GM21529 (cell line): Measurements from ENCODE around the gene KCNG1.
"Not testable (repeated sequence)": the region's sequence is repeated elsewhere in the genome, so short reads cannot be mapped to it uniquely, and the experiment has no call there.

Experiments used
- ATAC-seq: cut with Tn5 transposase; IDR thresholded peaks from one replicate; pipeline ENCODE4 v1.9.1; 2021; ENCODE audit not compliant: unreplicated experiment

The KCNG1 gene, protein sequence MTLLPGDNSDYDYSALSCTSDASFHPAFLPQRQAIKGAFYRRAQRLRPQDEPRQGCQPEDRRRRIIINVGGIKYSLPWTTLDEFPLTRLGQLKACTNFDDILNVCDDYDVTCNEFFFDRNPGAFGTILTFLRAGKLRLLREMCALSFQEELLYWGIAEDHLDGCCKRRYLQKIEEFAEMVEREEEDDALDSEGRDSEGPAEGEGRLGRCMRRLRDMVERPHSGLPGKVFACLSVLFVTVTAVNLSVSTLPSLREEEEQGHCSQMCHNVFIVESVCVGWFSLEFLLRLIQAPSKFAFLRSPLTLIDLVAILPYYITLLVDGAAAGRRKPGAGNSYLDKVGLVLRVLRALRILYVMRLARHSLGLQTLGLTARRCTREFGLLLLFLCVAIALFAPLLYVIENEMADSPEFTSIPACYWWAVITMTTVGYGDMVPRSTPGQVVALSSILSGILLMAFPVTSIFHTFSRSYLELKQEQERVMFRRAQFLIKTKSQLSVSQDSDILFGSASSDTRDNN

DNA sequence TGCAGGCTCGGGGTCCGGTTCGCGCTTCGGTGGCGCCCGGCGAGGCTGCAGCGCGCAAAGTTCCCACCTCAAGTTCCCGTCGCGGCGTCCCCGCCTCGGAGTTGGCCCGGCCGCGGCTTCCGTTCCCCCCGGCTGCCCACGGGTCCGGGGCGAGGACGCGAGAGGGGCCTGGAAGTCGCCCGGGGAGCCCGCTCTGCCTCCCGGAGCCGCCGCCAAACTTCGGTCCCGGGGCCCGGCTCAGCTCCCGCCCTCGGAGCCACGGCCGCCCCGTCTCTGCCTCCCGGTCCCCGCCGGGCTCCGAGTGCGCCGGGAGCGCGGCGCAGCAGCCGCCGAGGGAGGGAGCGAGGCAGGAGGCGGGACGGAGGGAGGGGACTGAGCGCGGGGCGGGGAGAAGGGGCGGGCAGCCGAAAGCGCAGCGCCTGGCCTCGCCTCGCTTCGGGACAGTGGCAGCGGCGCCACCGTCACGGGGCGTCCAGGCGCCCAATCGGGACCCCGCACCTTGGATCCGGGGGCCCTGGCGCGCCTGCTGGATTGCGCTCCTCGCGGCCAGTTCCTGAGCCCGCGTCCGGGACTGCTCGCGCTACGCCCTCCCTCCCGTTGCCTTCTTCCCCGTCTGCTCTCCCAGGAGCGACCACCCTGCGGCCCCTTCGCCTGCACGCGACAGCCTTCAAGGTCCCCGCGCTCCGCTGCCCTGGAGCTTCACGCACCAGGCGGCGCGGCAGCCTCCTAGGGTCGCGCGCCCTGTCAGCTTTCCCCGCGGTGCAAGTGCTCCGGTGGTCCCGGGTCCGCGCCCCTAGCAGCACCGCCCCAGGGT is at the start of gene KCNG1:
Gene KCNG1, minus strand, starts transcription at position 305 of the 814 bp plus-strand sequence. CDS start 12,769 bp downstream, outside the sequence.
- no peak for ATAC-seq

DNA sequence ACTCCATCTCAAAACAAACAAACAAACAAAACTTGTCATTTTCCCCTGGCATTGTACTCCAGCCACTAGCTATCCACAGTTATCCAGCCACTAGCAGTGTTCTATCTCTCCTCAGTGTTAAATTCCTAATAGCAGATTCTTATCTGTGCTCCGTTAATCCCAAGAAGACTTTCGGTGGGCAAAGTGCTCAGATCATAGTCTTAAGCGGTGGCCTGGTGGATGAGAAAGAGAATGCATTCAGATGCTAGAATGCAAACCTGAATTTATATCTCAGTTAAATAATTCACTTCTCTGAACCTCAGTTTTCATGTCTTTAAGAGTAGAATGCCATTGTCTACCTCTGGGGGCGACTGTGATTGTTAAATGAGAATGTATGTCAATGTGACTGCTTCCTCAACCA is 47.7 kb upstream of the KCNG1 start:
- no peak for ATAC-seq

DNA sequence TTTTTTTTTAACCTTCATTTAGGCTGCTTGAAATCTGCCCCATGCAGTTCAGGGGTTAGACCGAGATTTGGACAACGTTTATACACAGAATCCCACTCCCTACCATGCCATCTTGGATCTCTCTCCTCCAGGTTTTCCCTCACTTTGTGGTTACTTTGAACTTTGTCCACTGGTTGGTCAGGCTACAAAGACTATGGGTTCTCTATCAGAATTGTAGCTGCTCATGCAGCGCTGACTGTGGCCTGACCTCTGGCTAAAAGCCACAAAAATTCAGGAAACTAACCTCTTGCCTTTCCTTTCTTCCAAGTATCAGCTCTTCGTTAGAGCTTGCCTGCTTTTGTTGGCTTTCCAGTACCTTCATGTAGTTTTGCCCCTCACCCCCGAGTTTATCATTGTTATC is 44.9 kb upstream of the KCNG1 start:
- ATAC-seq = no peak

DNA sequence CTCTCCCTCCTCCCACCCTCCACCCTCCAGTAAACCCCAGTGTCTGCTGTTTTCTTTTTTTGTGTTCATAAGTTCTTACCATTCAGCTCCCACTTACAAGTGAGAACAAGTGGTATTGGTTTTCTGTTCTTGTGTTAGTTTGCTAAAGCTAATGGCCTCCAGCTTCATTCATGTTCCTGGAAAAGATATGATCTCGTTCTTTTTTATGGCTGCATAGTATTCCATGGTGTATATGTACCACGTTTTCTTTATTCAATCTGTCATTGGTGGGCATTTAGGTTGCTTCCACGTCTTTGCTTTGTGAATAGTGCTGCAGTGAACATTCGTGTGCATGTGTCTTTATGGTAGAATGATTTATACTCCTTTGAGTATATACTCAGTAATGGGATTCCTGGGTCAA is 42.7 kb upstream of the KCNG1 start:
- ATAC-seq = no peak

DNA sequence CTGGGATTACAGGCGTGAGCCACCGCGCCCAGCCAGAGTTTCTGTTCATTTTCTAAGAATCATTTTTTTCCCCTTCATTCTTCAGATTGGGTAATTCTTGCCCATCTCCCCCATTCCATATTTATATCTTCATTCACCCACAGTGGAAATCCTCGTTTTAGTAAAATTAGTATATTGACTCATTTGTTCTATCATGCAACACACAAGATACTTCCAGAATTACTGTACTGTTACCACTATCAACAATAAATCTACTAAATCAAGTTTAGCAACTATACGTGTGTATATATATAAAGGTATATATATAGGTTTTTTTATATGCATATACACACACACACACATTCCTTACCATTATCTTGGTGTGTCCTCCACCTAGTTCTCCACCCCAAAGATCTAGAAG is 41.2 kb upstream of the KCNG1 start:
- ATAC-seq = no peak

DNA sequence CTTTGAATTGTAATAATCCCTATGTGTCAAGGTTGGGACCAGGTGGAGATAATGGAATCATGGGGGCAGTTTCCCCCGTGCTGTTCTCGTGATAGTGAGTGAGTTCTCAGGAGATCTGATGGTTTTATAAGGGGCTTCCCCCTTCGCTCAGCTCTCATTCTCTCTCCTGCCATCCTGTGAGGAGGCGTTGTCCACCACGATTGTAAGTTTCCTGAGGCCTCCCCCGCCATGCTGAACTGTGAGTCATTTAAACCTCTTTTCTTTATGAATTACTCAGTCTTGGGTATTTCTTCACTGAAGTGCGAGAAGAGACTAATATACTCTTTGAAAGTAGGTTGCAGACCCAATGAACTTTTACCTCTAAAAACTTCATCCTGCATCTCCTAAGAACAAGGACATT is 39.2 kb upstream of the KCNG1 start:
- ATAC-seq = no peak

DNA sequence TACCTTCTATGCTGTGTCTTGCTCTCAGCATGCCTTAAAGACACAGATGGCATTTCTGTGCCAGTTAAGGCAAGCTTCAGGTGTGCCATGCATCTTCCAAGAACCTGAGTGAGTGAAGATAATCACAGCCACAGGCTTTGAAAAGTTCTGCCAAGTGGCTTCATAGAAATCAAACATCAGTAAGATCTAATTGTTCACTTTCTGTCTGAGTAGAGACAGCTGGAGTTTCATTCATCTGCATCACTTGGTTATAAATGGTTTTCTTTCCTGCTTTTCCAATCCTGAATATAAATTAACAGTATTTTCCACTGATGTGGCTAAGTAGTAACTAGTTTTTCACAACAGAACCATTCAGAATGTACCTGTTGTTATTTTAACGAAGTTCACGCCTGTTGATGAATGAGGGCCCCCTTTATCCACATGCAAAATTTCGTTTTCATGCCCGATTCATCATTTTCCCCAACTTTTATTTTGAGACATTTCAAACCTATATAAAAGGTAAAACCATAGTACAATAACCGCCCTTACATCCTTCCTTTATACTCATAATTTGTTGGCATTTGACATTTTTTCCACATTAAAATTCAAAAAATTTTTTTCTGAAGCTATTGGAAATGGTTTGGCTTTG is 38.6 kb upstream of the KCNG1 start:
- no peak for ATAC-seq

DNA sequence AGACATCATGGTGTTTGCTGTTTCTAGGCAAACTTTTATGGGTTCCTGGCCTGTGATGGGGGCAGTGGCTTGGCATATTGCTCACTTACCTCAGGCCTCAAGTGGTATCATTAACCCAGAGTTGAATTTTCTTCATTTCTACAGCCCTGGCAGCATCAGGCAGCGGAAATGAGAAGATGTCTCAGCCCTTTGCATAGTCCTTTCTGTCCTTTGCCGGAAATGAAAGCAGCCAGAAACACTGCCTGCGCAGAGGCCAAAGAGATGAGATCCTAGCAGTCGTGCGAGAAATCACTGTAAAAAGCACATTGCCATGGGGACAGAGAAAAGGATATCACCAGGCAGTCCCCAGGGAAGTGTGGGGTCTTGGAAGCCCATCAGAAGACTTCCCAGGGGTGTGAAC is 37.4 kb upstream of the KCNG1 start:
- no peak for ATAC-seq

DNA sequence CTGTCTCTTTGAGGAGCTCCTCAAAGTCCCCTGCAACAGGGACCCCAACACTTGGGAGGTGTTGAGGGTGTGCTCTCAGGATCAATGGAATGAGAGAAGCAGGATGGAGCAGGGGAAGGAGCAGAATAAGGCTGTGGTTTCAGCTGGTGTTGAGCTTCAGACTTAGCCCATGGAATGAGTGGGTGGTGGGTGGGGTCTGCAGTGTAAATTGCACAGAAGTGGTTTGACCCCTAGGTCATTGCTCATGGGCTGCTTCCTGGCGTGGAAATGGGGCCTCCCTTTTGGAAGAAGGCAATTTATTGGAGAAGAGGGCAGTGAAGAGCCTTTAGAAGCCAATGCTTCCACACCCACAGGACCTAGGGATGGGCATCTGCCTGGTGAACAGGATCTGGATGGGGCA is 37.0 kb upstream of the KCNG1 start:
- ATAC-seq = no peak

DNA sequence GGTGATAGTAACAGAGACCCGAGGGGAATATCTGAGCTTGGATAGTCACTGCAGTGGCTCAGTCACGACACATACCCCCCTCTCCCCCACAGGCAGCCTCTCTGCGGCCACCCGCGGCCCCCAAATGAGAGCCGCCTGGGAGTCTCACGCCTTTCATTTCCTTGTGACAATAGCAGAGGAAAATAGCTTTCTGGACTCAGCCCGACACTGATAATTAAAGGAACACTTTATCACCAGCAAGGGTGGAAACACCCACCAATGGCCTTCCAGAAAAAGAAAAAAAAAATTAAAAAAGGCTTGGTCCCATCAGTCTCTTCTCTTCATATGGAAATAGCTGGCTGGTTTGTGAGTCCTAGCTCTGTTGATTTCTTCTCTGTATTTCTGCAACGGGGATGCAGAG is 35.1 kb upstream of the KCNG1 start:
- ATAC-seq = no peak

DNA sequence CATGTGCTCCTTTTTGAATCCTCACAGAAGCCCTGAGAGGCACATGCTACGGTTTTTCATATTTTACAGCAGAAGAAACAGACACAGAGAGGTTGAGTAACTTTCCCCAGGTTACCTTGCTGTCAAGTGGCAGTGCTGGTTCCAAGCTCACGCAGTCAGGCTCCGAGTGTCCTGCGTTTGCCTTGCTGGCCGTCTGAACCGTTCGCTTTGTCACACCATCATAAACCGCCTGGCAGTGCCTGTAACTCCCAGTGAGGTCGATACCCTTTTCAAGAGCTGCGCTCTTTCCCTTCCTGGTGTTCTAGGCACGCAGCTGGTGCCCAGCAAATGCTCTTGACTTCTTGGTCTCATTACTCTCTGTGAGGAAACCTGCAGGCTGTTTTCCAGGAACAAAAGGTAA is 31.3 kb upstream of the KCNG1 start:
- no peak for ATAC-seq

DNA sequence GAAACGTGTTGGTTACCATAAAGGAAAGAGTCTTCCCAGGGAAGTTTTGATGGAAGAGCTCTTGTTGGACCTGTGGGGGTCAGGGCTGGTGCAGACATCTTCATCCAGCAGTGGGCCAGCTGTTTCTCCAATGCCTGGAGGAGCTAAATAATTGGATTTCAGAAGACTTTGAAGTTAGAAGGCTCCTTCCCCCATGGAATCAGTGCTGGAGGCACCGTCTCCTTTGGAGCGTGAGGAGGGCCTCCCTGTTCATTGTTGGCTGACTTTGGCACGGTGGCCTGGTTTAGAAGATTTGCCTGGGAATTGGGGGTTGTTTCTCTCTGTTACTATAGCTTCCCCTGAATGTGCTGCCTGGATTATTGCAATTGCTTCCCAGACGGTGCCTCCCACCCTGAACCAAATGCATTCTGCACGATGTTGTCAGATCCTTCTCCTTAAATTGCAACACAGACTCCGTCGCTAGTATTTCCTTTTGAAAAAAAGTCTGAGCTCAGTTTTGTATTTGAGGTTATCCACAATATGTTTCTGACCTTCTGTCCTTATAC is 27.7 kb upstream of the KCNG1 start:
- ATAC-seq = no peak

DNA sequence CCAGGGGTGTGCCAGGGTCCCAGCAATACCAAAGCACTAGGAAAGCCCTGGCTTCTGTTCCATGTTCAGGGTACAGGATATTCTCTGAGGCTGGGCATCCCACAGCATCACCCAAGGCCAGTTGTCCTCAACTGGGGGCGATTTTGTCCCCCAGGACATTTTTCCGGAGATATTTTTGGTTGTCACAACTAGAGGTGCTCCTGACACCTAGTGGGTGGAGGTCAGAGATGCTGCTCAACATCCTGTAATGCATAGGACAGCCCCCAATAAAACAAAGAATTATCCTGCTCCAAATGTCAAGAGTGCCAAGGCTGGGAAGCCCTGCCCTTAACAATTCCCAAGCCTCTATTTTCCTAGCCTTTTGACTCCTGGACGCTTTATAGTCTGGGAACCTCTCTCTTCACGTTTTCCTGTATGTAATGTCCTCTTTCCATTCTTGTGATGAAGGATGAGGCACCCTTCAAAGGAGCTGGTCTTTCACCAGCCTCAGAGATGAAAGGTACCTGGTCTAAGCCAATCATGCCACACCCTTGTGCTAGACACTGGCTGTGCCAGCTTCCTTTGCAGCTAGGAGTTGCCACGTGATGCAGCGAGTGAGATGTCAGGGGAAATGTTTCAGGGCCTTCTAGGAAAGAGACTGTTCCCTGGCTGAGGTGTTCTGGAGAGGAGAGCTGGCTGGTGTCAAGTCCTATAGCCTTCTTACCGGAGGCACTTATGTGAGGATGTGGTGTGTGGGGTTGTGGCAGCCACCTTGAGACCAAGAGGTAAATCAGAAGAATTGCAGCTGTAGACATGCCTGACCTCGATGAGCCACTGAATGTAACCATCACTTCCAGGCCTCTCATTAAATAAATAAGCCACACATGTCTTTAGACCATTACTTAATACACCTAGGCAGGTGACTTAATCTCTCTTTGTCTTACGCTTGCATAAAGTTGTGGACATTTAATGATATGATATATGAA is 23.4 kb upstream of the KCNG1 start:
- ATAC-seq = no peak

DNA sequence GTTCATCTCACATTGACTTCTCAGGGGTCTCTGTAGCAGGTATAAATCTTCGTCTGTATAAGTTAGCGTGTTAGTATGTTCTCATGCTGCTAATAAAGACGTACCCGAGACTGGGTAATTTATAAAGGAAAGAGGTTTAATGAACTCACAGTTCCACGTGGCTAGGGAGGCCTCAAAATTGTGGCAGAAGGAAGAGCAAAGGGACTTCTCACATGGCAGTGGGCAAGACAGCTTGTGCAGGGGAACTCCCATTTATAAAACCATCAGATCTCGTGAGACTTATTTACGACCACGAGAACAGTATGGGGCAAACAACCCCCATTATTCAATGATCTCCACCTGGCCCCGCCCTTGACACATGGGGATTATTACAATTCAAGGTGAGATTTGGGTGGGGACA is 22.6 kb upstream of the KCNG1 start:
- ATAC-seq = not testable (repeated sequence)

DNA sequence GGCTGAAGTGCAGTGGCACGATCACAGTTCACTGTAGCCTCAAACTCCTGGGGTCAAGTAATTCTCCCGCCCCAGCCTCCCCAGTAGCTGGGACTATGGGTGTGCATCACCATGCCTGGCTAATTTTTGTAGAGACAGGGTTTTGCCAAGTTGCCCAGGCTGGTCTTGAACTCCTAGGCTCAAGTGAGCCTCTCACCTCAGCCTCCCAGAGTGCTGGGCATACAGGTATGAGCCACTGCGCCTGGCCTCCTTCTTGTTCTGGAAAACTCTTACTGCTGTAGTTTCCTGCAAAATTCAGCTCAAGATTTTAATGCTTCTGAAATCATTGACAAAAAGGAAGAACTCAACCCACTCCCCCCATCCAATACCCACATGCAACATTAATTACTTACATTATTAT is 21.9 kb upstream of the KCNG1 start:
- ATAC-seq = no peak

DNA sequence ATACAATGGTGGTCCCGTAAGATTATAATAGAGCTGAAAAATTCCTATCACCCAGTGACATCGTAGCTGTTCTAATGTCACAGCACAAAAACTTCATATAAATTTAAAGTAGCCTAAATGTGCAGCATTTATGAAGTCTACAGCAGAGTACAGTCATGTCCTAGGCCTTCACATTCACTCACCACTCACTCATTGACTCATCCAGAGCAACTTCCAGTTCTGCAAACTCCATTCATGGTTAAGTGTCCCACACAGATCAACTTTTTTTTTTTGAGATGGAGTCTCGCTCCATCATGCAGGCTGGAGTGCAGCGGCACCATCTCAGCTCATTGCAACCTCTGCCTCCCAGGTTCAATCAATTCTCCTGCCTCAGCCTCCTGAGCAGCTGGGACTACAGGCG is 20.9 kb upstream of the KCNG1 start:
- no peak for ATAC-seq

DNA sequence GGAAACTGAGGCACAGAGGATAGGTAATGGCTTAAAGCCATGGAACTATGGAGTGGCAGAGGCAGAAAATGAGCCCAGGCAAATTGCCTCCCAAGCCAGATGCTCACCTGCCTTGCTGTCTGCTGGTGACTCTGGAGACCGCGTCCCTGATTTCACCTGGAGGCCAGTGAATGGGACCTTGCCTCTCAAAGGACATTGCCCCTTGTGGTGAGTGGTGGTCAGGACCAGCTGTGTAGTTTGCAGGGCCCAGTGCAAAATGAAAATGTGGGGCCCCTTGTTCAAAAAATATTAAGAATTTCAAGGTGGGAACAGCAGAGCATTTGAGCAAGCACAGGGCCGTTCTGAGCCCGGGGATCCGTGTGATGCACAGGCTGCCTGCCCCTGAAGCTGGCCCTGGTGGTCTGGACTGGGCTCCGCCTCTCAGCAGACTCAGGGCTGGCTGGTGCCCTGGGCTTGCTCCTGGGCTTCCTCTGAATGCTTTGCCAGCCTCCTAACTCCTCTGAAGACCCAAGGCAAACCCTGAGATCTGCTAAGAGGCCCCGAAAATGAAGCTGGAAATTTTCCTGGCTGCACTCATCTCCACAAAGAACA is 19.8 kb upstream of the KCNG1 start:
- ATAC-seq = no peak

DNA sequence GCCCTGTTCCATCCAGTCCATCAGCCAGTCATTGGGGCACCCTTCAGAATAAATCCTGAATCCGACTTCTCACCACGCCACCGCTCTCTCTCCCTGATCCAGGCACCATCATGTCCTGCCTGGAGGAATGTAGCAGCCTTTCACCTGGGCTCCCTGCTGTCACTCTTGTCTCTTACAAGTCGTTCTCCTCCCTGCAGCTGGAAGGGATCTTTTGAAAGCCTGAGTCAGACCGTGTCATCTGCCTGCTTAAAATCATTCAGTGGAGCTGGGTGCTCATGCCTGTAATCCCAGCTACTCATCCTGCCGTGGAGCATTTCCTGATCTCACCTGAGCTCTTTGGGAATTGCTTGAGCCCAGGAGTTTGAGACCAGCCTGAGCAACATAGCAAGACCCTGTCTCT is 19.2 kb upstream of the KCNG1 start:
- ATAC-seq = no peak

DNA sequence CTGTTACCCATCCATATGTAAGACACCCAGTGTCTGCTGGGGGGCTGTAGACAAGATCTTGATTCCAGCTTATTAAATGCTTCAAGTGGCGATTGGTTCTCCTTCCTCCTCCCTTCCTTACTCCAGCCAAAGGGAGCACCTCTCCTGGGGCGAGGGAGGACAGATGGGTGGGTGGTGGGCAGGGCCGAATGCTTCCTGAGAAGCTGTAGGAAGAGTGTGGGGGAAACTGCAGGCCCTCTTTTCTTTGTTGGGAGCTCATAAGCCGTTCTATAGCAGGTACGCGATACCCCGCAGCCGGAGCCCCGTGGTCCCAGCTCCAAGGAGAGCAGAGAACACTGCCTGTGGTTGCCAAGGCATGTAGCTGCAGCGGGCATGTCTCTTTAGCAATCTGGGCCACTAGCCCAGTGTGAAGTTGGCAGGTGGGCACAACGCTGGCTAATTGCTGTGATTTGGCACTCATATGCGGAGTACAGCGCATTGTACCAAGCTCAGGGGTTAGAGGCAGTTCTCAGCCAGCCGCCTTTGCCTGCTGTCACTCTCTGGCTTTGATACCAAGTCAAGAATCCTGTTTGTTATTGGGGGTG is 14.7 kb upstream of the KCNG1 start:
- ATAC-seq = no peak
